ENCODE measurements around the gene PLEKHO1.

Gene PLEKHO1

DNA sequence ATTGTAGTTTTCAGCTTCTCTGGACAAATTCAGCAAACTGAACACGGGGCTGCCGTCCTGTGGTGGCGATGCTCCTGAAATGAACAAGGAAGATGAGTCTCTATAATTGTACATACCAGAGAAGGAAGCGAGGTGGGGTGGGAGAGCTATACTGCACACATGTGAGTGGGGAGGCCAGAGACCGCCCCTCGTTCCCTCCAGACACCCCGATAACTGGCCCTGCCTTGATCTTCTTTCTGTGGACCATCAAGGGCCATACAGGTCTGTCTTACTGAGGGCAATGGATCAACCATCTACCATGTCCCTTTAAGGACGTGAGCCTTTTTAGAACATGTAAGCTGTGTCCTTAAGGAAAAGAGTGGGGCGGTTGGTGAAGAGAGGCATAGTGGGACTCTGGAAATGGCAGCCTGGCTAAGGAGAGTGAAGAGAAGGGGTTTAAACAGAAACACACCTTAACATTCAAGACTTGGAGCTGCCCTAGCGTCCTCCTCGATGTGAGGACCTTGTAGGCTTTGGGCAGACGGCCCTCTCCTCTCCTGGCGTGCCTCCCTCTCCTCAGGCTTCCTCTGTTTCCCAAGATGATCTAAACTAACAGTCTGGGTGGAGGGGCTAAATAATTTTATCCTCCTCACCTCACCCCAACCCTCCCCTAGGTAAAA lies 5.8 kb downstream of the PLEKHO1 start:
- intact Hi-C loops (cut with micrococcal nuclease), result no loop called here
- Mint-ChIP-seq H3K27me3 (no peaks in the 10 kb centered on the region), H3K27ac (peak overlapping the region; percentile 92), H3K36me3 (ENCODE audit: low read depth) (peaks cover 100% of the 10 kb centered on the region), H3K9me3 (no peaks in the 10 kb centered on the region), H3K4me1 (ENCODE audit: low read depth) (peaks cover 88% of the 10 kb centered on the region), H3K4me3 (peak overlapping the region; percentile 17)

DNA sequence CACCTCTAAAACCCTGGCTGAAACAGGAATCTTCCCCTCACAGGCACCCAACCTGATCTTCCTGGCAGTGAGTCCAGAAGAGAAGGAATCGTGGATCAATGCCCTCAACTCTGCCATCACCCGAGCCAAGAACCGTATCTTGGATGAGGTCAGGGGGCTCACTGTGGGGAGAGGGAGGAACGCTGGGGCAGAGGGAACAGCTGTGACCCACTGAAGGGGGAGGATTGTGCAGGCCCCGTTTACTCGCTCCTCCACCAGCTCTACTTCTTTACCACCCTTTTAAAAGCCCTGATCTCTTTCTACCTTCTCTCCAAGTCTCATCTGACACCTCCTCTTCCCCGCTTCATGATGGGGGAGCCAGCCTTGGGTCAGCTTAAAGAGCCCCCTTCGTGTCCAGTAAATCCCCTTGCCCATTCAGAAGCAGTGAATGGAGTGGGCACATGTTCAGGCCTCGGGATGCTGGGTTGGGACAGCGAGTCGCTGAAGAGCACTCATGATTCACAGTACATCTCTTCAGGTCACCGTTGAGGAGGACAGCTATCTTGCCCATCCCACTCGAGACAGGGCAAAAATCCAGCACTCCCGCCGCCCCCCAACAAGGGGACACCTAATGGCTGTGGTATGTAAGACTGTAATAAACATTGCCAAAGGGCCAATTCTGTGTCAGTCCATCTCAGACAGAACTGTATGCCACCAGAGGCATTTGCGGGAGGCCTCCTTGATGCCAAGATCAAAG lies 7.3 kb downstream of the PLEKHO1 start:
- peak overlapping the region; percentile 92 for H3K27ac Mint-ChIP-seq
- intact Hi-C loops (cut with micrococcal nuclease), result no loop called here
- H3K9me3 Mint-ChIP-seq, result no peaks in the 10 kb centered on the region
- peaks cover 95% of the 10 kb centered on the region for H3K4me1 Mint-ChIP-seq (ENCODE audit: low read depth)
- H3K27me3 Mint-ChIP-seq, result no peaks in the 10 kb centered on the region
- H3K4me3 Mint-ChIP-seq, result peak overlapping the region; percentile 44
- peaks cover 98% of the 10 kb centered on the region for H3K36me3 Mint-ChIP-seq (ENCODE audit: low read depth)

DNA sequence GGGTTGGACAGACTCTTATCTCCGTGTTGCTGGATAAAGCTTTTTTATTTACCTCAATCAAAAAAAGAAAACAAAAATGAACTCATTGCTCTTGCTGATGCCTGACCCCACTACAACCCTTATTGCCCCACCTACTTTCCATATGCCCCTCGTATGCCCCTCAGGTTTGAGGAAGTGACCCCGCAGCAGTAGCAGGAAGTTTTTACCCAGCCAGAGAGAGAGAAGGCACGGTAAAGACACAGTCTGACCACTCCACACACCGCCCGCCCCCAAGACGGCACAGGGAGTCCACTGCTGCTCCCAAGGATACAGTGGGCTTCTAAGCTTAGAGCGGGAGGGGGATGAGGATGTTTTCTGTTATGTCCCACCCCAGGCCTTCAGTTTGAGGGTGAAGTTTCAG lies 9.8 kb downstream of the PLEKHO1 start:
- Mint-ChIP-seq H3K4me1 (ENCODE audit: low read depth) (peaks cover 100% of the 10 kb centered on the region), H3K27ac (peak overlapping the region; percentile 92), H3K4me3 (peak overlapping the region; percentile 80), H3K9me3 (no peaks in the 10 kb centered on the region), H3K36me3 (ENCODE audit: low read depth) (peaks cover 73% of the 10 kb centered on the region), H3K27me3 (no peaks in the 10 kb centered on the region)
- intact Hi-C loops (cut with micrococcal nuclease), result no loop called here

DNA sequence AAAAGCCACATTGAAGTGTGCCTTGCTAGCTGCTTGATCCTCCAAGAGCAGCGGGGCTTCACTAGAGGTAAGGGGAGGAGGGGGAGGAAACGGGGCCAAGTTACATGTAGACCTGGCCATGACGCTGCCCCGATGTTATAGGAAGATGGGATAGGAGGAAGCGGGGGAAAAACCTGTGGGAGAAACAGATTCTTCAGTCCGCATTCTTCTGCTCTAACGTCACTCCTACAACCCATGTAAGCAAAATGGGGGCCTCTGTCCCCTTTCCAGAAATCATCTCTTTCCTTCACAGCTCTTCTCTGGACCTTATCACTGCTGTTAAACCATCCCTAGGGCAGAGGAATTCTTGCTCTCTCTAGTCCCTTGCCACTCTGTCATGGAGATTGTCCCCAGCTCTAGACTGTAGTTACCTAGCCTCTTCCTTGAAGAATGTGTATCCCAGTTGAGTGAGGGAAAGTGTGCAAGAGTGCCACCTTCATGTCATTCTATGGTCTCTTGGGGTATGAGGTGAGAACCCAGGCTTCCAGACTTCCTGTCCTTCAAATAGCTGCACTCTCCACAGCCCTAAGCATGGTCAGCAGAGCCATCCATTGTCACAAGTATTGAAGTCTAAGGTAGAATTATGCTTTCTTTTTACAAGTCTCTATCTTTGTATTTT lies 11.4 kb downstream of the PLEKHO1 start:
- peaks cover 57% of the 10 kb centered on the region for H3K36me3 Mint-ChIP-seq (ENCODE audit: low read depth)
- no peaks in the 10 kb centered on the region for H3K27me3 Mint-ChIP-seq
- H3K27ac Mint-ChIP-seq, result peak overlapping the region; percentile 92
- intact Hi-C loops (cut with micrococcal nuclease), result loop anchor here (10.0 kb wide), 1 partner anchor 74 kb away; the partner anchor contains the start of gene ANP32E
- H3K4me3 Mint-ChIP-seq, result peak overlapping the region; percentile 80
- H3K9me3 Mint-ChIP-seq, result no peaks in the 10 kb centered on the region
- H3K4me1 Mint-ChIP-seq (ENCODE audit: low read depth), result peaks cover 100% of the 10 kb centered on the region

DNA sequence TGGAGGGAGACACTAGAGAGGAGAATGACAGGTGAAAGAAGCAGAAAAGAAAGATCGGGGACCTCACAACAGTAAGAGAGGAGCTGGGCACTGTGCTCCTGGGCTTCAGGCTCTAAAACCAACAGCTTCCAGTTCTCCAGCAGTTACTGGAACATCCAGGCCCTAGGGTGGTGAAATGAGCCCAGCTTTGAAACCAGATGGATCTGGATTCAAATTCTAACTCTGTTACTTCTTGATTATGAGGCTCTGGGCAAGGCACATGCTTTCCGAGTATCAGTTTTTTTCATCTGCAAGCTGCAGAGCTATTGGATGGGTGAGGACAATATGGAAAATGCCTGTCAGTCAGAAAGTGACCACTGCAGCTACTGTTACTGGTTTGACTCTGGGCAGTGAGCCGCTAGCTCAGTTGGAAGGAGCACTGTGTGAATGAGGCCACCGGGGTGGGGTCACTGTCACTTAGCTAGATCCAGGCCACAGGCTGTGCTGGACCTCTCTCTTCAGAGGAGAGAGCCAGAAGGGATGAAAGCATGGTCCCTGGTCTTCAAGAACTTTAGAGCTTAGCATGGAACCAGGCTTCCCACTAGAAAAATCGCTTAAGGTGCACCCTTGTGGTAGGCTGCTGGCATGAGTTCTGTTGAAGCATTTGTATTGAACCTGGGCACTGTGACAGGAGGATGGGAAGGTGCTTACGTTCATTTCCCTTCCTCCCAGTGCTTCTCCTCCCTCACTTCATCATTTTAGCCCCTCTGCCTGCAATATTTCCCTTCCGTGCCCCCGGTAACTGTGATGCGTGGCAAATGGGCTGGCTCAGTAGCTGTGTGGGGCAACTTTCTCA lies 12.2 kb downstream of the PLEKHO1 start:
- peaks cover 49% of the 10 kb centered on the region for H3K36me3 Mint-ChIP-seq (ENCODE audit: low read depth)
- H3K9me3 Mint-ChIP-seq, result no peaks in the 10 kb centered on the region
- peak overlapping the region; percentile 80 for H3K4me3 Mint-ChIP-seq
- no peaks in the 10 kb centered on the region for H3K27me3 Mint-ChIP-seq
- peaks cover 96% of the 10 kb centered on the region for H3K4me1 Mint-ChIP-seq (ENCODE audit: low read depth)
- H3K27ac Mint-ChIP-seq, result peak overlapping the region; percentile 92
- intact Hi-C loops (cut with micrococcal nuclease), result loop anchor here (2.0 to 10.0 kb wide), 3 partner anchors 13 to 73 kb away; partner anchors contain the start of genes ANP32E and PLEKHO1

DNA sequence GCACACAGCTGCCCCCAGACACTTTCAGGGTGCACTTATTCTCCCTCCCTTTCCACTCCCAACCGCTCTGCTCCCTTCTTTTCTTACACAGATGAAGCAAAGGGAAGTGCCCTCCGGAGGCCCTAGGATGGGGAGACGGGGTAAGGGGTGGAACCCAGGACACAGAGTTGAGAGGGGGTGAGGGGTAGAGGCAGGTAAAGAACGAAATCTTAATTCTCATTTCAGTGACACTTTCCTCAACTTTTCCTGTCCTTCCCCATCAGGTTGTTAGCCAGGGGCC lies 12.8 kb downstream of the PLEKHO1 start:
- H3K36me3 Mint-ChIP-seq (ENCODE audit: low read depth), result peaks cover 43% of the 10 kb centered on the region
- H3K27ac Mint-ChIP-seq, result peak overlapping the region; percentile 92
- H3K4me1 Mint-ChIP-seq (ENCODE audit: low read depth), result peaks cover 91% of the 10 kb centered on the region
- H3K27me3 Mint-ChIP-seq, result no peaks in the 10 kb centered on the region
- intact Hi-C loops (cut with micrococcal nuclease), result loop anchor here (2.0 to 10.0 kb wide), 3 partner anchors 14 to 72 kb away; partner anchors contain the start of genes ANP32E and PLEKHO1
- H3K9me3 Mint-ChIP-seq, result no peaks in the 10 kb centered on the region
- H3K4me3 Mint-ChIP-seq, result peak overlapping the region; percentile 80

DNA sequence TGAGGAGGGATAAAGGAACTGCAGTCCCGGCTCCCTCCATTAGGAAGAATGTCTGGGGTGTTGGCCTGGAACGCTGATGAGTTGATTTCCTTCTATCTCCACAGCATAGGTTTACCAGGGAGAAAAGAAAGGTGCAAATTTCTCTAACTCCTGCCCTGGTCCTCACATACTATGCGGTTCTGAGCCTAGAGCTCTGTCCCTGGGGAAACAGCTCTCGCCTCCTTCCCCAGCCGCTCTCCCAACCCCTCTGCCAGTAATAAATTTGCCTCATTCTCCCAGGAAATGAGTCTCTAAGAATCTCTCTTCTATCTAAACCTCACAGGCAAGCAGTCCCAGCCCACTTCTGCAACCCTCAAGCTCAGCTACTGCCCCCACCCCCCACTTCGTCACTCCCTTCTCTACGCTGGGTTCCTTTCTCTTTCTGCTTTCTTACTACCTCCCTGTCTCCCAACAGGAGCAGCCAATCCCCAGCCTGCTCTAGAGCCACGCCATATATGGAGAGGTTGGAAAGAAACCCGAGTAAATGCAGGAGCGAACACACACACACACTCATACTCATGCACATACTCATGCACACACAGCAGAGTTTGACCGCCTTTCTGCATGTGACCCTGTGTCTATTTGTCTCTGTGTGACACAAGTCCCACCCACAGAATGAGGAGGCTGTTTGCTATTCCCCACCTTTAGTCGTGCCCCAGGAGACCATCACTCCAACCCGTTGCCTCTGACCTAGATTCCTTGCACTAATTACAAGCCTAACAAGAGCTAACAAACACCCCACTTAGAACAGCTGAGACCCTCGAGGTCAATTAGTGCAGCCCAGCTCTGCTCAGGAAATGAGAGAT lies 13.4 kb downstream of the PLEKHO1 start:
- intact Hi-C loops (cut with micrococcal nuclease), result loop anchor here (2.0 to 10.0 kb wide), 3 partner anchors 14 to 72 kb away; partner anchors contain the start of genes ANP32E and PLEKHO1
- H3K27me3 Mint-ChIP-seq, result no peaks in the 10 kb centered on the region
- H3K9me3 Mint-ChIP-seq, result no peaks in the 10 kb centered on the region
- H3K27ac Mint-ChIP-seq, result peak overlapping the region; percentile 92
- H3K4me1 Mint-ChIP-seq (ENCODE audit: low read depth), result peaks cover 86% of the 10 kb centered on the region
- H3K36me3 Mint-ChIP-seq (ENCODE audit: low read depth), result peaks cover 37% of the 10 kb centered on the region
- H3K4me3 Mint-ChIP-seq, result peak overlapping the region; percentile 80

DNA sequence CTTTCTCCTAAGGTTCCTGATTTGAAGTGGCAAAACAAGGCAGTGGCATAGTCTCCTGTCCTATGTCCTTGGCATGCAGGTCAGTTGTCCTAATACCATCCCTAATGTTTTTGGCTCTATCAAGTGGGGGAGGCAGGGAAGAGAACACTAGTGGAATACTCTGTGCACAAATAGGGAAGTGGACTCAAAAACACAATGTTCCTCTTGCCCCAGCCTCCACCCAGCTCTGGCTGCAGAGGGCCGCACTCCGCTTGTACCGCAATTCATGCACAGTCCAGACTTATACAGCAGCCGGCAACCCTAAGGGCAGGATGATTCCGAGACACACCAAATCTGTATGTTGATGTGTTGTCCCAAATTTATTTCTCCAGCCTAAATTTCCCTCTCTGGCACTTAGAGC lies 14.5 kb downstream of the PLEKHO1 start:
- Mint-ChIP-seq H3K4me1 (ENCODE audit: low read depth) (peaks cover 74% of the 10 kb centered on the region), H3K27ac (peak overlapping the region; percentile 92), H3K9me3 (no peaks in the 10 kb centered on the region), H3K4me3 (peak overlapping the region; percentile 60), H3K36me3 (ENCODE audit: low read depth) (peaks cover 26% of the 10 kb centered on the region), H3K27me3 (no peaks in the 10 kb centered on the region)
- intact Hi-C loops (cut with micrococcal nuclease), result loop anchor here (10.0 kb wide), 1 partner anchor 71 kb away; the partner anchor contains the start of gene ANP32E

DNA sequence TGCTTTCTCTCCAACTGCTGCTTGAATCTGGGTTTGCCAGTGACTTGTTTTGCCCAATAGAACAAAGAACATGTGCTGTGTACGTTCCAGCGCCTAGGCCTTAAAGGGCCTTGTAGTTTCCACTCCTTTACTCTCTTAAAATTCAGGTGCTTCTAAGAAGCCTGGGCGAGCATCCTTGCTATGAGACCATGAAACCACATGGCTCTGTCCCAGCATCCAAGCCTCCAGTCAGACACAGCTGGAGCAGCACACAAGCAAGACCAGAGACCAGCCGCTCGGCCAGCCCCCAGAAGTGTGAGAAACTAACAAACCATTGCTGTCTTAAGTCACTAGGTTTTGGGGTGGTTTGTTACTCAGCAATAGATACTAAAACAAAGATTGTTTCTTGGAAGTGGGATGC lies 15.1 kb downstream of the PLEKHO1 start:
- peak overlapping the region; percentile 60 for H3K4me3 Mint-ChIP-seq
- peaks cover 21% of the 10 kb centered on the region for H3K36me3 Mint-ChIP-seq (ENCODE audit: low read depth)
- intact Hi-C loops (cut with micrococcal nuclease), result loop anchor here (5.0 to 10.0 kb wide), 2 partner anchors 70 to 72 kb away; partner anchors contain the start of gene ANP32E
- peak overlapping the region; percentile 92 for H3K27ac Mint-ChIP-seq
- peaks cover 69% of the 10 kb centered on the region for H3K4me1 Mint-ChIP-seq (ENCODE audit: low read depth)
- no peaks in the 10 kb centered on the region for H3K27me3 Mint-ChIP-seq
- H3K9me3 Mint-ChIP-seq, result no peaks in the 10 kb centered on the region

DNA sequence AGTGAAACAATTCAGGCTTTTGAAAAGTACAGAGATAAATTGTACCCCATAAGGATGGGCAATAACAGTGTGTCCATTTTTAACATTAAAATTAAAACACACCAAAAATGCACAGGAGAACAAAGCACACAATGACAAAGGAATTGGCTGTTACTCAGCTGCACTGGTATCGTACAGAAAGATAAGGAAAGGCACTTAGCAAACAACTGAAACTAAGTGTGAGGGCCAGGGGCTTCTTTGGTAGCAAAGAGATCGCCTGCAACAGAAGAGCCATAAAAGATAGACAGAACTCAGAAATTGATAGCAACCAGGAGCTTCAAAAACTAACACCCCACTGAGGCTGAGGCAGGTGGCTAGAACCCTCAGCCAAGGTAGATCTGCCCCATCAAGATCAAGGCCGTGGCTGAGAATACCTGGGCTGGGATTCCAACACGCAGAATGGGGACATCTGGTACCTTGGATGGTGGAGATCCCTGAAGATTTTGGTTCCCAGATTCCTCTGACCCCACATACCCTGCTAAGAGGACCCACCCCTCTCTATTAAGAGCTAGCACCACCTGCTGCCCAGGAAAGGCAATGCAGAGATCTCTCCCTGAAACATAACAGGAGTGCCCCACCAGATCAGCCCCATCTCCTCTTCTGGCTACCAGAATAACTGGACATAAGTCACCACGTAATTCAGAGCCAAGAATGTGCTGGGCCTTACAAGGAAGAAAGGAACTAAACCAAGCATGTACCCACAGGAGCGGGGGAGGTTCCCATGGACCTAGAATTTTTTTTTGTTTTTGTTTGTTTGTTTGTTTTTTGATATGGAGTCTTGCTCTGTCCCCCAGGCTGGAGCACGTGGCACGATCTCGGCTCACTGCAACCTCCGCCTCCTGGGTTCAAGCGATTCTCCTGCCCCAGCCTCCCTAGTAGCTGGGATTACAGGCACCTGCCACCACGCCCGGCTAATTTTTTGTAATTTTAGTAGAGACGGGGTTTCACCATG lies 16.2 kb downstream of the PLEKHO1 start:
- Mint-ChIP-seq H3K36me3 (ENCODE audit: low read depth) (peaks cover 9% of the 10 kb centered on the region), H3K27ac (peak overlapping the region; percentile 92), H3K4me3 (peak overlapping the region; percentile 33), H3K27me3 (no peaks in the 10 kb centered on the region), H3K4me1 (ENCODE audit: low read depth) (peaks cover 66% of the 10 kb centered on the region), H3K9me3 (no peaks in the 10 kb centered on the region)
- intact Hi-C loops (cut with micrococcal nuclease), result loop anchor here (5.0 to 10.0 kb wide), 2 partner anchors 69 to 74 kb away; partner anchors contain the start of gene ANP32E

DNA sequence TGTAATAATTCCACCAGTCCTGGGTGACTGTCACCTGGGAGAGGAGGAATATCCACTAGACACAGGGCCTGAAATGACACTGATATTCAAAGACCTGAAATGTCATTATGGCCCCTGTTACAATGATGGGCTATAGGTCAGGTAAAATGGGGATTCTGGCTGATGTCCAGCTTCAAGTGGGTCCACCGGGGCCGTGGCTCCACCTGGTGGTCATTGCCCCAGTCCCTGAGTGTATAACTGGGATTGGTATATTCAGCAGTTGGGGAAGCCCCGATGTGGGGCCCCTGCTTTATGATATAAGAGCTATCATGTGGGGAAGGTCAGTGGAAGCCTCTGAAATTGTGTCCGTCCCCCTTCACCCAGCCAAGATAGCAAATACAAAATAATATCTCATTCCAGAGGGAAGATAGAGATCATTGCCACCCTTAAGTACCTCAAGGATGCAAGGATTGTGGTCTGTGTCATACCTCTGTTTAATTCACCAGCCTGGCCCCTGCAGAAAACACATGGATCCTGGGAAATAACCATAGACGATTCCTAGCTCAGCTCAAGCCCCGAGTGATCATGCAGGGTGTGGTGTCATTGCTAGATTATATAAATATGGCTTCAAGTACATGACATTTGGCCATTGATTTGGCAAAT lies 19.4 kb downstream of the PLEKHO1 start:
- H3K27me3 Mint-ChIP-seq, result no peaks in the 10 kb centered on the region
- H3K4me1 Mint-ChIP-seq (ENCODE audit: low read depth), result peaks cover 51% of the 10 kb centered on the region
- no peak overlapping the region for H3K4me3 Mint-ChIP-seq
- no peak overlapping the region for H3K27ac Mint-ChIP-seq
- no peaks in the 10 kb centered on the region for H3K36me3 Mint-ChIP-seq (ENCODE audit: low read depth)
- no peaks in the 10 kb centered on the region for H3K9me3 Mint-ChIP-seq
- intact Hi-C loops (cut with micrococcal nuclease), result loop anchor here (1.0 to 10.0 kb wide), 3 partner anchors 66 to 96 kb away; partner anchors contain the start of gene ANP32E
